Eye (tissue), 1 donor: ENCODE data around the gene SYNJ1.
A peak's percentile ranks its signal among the peaks of the same experiment; 100 is the strongest.
"Not testable (repeated sequence)": the region's sequence is repeated elsewhere in the genome, so short reads cannot be mapped to it uniquely, and the experiment has no call there.

ENCODE experiments used
- DNase-seq: peaks from one replicate; pipeline ENCODE4 v3.0.0-alpha.2; 2015

Gene SYNJ1

GRCh38 chr21:32727687-32728455 is at the start of gene SYNJ1:
Gene SYNJ1 (minus strand): TSS chr21:32728013. CDS start chr21:32726895, 1,118 bp downstream.
- DNase-seq = peak; percentile 98

- DNase-seq = no peak
These were observed 49.5 kb upstream of the SYNJ1 start for GRCh38 chr21:32777269-32777668.

GRCh38 chr21:32776743-32777142 is 48.9 kb upstream of the SYNJ1 start:
- no peak for DNase-seq

GRCh38 chr21:32773048-32773344 is 45.2 kb upstream of the SYNJ1 start:
- DNase-seq = not testable (repeated sequence)

- peak; percentile 64 for DNase-seq
These were observed 44.7 kb upstream of the SYNJ1 start for GRCh38 chr21:32772281-32773047.

GRCh38 chr21:32770871-32771523 is 43.2 kb upstream of the SYNJ1 start:
- DNase-seq = no peak

- DNase-seq = no peak
These were observed 40.7 kb upstream of the SYNJ1 start for GRCh38 chr21:32768530-32768929.

- no peak for DNase-seq
These were observed 37.2 kb upstream of the SYNJ1 start for GRCh38 chr21:32765058-32765457.

- DNase-seq = no peak
These were observed 36.4 kb upstream of the SYNJ1 start for GRCh38 chr21:32764186-32764585.

- DNase-seq = no peak
These were observed 30.0 kb upstream of the SYNJ1 start for GRCh38 chr21:32757804-32758203.

- no peak for DNase-seq
These were observed 28.3 kb upstream of the SYNJ1 start for GRCh38 chr21:32756096-32756495.

- DNase-seq = no peak
These were observed 26.2 kb upstream of the SYNJ1 start for GRCh38 chr21:32753818-32754585.

- DNase-seq = no peak
These were observed 22.6 kb upstream of the SYNJ1 start for GRCh38 chr21:32750405-32750804.

GRCh38 chr21:32749662-32750061 is 21.8 kb upstream of the SYNJ1 start:
- no peak for DNase-seq

- no peak for DNase-seq
These were observed 20.7 kb upstream of the SYNJ1 start for GRCh38 chr21:32748529-32748928.

- no peak for DNase-seq
These were observed 19.6 kb upstream of the SYNJ1 start for GRCh38 chr21:32747396-32747795.

- not testable (repeated sequence) for DNase-seq
These were observed 18.9 kb upstream of the SYNJ1 start for GRCh38 chr21:32746711-32747110.

- no peak for DNase-seq
These were observed 14.6 kb upstream of the SYNJ1 start for GRCh38 chr21:32742396-32742795.

GRCh38 chr21:32741336-32741735 is 13.5 kb upstream of the SYNJ1 start:
- no peak for DNase-seq

GRCh38 chr21:32739946-32740345 is 12.1 kb upstream of the SYNJ1 start:
- DNase-seq = no peak

- DNase-seq = not testable (repeated sequence)
These were observed 8.3 kb upstream of the SYNJ1 start for GRCh38 chr21:32736083-32736482.

GRCh38 chr21:32735524-32735923 is 7.7 kb upstream of the SYNJ1 start:
- no peak for DNase-seq

GRCh38 chr21:32733990-32734613 is 6.3 kb upstream of the SYNJ1 start:
- no peak for DNase-seq
